Uterus (tissue), 2 donors: ENCODE measurements around the gene FBP2.

Source experiments
- CTCF ChIP-seq, 4 experiments: fragments of 200-600 bp in 2 of 4; fragments of 450-650 bp in 2 of 4; sonication (generic) in 2 of 4; IDR thresholded peaks; one replicate each; pipeline ENCODE4 v1.5.1; 2016 to 2019; ENCODE audit warnings: antibody characterized with exemption in 4 of 4, mild to moderate bottlenecking in 2 of 4, moderate library complexity in 1 of 4
- POLR2A ChIP-seq, 2 donors: fragments of 450-650 bp; IDR thresholded peaks; one replicate each; pipeline ENCODE4 v1.6.1; 2016; ENCODE audit warnings: antibody characterized with exemption in 2 of 2, mild to moderate bottlenecking in 1 of 2, moderate library complexity in 1 of 2

GRCh38 chr9:94534901-94535300, 58.7 kb downstream of the FBP2 start:
- TF ChIP-seq POLR2A (IDR thresholded peaks at IDR 0.05) (no peak), CTCF (IDR thresholded peaks at IDR 0.05) (no peak)
